Measurements from ENCODE around the gene TM4SF18.
A peak's percentile ranks its signal among the peaks of the same experiment; 100 is the strongest.

DNA sequence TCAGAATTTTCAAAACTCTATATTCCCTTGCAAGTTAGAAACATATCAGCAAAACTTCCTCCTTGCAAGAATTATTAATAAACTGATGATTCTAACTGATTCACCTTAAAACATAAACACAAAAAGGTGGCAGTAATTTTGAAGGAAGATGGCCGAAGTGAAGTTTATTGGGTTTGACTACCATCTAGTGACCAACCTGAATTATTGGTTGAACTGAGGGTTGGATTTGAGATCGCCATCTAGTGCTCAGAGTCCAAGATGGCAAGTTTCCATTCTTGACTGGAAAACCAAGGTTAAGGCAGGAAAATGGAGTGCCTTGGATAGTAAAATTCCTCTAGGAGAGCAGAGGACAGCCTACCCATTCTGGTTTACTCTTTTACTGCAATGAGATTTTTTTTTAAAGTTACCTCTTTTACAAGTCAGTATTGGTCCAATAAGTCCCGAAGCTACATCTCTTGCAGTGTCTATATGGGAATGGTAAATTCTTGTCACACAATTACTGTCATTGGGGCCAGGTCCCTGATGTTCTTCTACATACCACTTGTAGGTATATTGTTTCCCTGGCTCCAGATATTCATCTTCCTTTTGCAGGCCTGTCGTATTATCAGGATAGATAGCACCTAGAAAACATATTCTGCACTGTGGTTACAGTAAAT is 60.2 kb downstream of the TM4SF18 start:
- TF ChIP-seq, protein P1, sequence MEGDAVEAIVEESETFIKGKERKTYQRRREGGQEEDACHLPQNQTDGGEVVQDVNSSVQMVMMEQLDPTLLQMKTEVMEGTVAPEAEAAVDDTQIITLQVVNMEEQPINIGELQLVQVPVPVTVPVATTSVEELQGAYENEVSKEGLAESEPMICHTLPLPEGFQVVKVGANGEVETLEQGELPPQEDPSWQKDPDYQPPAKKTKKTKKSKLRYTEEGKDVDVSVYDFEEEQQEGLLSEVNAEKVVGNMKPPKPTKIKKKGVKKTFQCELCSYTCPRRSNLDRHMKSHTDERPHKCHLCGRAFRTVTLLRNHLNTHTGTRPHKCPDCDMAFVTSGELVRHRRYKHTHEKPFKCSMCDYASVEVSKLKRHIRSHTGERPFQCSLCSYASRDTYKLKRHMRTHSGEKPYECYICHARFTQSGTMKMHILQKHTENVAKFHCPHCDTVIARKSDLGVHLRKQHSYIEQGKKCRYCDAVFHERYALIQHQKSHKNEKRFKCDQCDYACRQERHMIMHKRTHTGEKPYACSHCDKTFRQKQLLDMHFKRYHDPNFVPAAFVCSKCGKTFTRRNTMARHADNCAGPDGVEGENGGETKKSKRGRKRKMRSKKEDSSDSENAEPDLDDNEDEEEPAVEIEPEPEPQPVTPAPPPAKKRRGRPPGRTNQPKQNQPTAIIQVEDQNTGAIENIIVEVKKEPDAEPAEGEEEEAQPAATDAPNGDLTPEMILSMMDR (IDR thresholded peaks at IDR 0.05): peak; percentile 78 to 99 (median 99)
- no peak for TF ChIP-seq POLR2A (IDR thresholded peaks at IDR 0.05)

Data from body of pancreas (tissue), 4 donors.